Measurements from ENCODE around the gene SEC24D. TPM values are rescaled to one million over a fixed set of nuclear protein-coding genes. Genes with fewer than 3 reads are reported as not detected.

Gene SEC24D
- total and polyA plus RNA-seq, 2 of the 8 experiments (the other 6 are each of a cell fraction or from before 2014, with no cell fraction given): 28.9 to 91.6 TPM

DNA sequence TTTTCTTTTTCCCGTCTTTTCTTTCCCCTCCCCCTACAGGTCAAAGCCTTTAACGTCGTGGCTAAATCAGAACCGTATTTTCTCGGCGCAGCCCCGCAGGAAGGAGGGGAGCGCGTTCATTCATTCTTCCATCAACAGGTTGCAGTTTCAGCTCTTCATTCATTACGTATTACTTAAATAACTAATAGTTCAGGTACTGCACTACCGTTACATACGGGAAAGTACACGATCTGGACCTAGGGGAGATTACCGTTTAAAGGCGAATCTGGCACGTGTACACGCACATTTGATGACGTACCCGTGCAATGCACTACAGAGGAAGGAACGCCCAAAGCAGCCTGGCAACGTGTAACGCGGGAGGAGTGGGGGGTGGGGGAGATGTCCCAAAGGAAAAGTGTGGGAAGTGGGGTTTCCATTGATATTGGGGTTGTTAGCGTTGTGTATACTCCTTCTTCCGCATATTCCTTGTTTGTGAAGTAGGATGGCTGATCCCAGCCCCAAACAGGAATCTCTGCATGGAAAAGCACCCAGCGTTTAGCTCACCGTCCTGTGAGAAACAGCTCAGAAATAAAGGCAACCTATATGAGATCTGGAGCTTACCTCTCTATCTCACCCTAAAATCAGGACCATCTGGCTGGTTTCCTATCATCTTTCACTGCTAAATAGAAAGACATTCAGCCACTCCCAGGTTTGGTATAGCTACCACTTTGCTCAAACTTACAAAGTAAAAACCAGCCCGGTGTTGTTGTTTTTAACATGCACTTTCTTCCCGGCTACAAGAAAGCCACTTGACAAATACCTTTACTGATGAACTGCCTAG lies 585 bp upstream of the SEC24D start (continued):
- TF ChIP-seq SIX5 (IDR thresholded peaks at IDR 0.05; ENCODE audit: low read depth, low read length) (no peak), RBBP5 (IDR thresholded peaks at IDR 0.05; ENCODE audit: borderline replicate concordance, low read depth, low read length) (no peak; the same call in 1 of the 2 replicates), SP2 (IDR thresholded peaks at IDR 0.05; ENCODE audit: low read length) (no peak), POLR2AphosphoS5 (IDR thresholded peaks at IDR 0.05; ENCODE audit: low read depth, low read length) (0 out of 2 replicates have a peak, but pooled peaks have one; percentile 41), RFX5 (IDR thresholded peaks at IDR 0.05; ENCODE audit: borderline replicate concordance, low read depth, low read length) (no peak), FOSL1 (IDR thresholded peaks at IDR 0.05; ENCODE audit: insufficient read depth, low read depth, low read length) (no peak), HDAC6 (IDR thresholded peaks at IDR 0.05; ENCODE audit: low read depth, low read length) (no peak), PHF8 (conservative IDR thresholded peaks at IDR 0.05; ENCODE audit: low read depth, low read length) (peak; percentile 53; the same call in 1 of the 2 replicates), CTBP2 (IDR thresholded peaks at IDR 0.05; ENCODE audit: borderline replicate concordance, insufficient read depth, insufficient read length, low read length) (no peak), NANOG (IDR thresholded peaks at IDR 0.05; ENCODE audit: insufficient read depth, low read depth, low read length, poor library complexity, severe bottlenecking) (no peak), CREB1 (IDR thresholded peaks at IDR 0.05) (peak; percentile 88), RNF2 (IDR thresholded peaks at IDR 0.05; ENCODE audit: borderline replicate concordance, low read depth, low read length, missing control alignments, poor library complexity, severe bottlenecking) (no peak), JUN (IDR thresholded peaks at IDR 0.05; ENCODE audit: low read depth, low read length) (no peak)
